Measurements from ENCODE around the gene ENO1.
"Not testable (repeated sequence)": the region's sequence is repeated elsewhere in the genome, so short reads cannot be mapped to it uniquely, and the experiment has no call there.

DNA sequence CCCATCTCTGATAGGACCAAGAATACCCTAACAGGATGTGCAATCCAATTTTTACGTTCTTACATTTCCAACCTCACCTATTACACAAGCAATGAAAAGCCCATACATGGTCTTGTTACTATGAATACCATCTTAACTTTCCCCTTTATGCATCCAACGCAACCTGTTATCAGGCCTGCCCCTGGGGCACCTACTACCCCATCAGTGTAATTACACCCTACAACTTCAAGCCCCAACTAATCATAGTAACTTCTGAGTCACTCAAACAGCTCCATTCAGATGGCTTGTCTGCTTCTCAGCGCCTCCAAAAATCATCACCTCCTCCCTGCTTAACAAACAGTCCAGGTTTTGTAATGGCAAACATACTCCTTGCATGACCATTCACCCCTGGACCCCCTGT lies 18.3 kb upstream of the ENO1 start:
- TF ChIP-seq, protein P1, sequence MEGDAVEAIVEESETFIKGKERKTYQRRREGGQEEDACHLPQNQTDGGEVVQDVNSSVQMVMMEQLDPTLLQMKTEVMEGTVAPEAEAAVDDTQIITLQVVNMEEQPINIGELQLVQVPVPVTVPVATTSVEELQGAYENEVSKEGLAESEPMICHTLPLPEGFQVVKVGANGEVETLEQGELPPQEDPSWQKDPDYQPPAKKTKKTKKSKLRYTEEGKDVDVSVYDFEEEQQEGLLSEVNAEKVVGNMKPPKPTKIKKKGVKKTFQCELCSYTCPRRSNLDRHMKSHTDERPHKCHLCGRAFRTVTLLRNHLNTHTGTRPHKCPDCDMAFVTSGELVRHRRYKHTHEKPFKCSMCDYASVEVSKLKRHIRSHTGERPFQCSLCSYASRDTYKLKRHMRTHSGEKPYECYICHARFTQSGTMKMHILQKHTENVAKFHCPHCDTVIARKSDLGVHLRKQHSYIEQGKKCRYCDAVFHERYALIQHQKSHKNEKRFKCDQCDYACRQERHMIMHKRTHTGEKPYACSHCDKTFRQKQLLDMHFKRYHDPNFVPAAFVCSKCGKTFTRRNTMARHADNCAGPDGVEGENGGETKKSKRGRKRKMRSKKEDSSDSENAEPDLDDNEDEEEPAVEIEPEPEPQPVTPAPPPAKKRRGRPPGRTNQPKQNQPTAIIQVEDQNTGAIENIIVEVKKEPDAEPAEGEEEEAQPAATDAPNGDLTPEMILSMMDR (IDR thresholded peaks at IDR 0.05; ENCODE audit: insufficient read depth, low read depth, low read length) = not testable (repeated sequence)
- TF ChIP-seq EZH2 (IDR thresholded peaks at IDR 0.05; ENCODE audit: insufficient read depth, low read length) = not testable (repeated sequence)

All from astrocyte (in vitro differentiated cells and primary cell).